Activated CD8-positive, alpha-beta memory T cell treated with anti-CD3 and anti-CD28 coated beads for 36 hours (primary cell): ENCODE data around the gene SLC26A4. TPM values are rescaled to one million over a fixed set of nuclear protein-coding genes. Genes with fewer than 3 reads are reported as not detected.
"Not testable (repeated sequence)": the region's sequence is repeated elsewhere in the genome, so short reads cannot be mapped to it uniquely, and the experiment has no call there.

ENCODE experiments used
- CTCF ChIA-PET: fragments of 350-600 bp; sonication (Branson Sonifier 250); formaldehyde crosslinking; loops from one replicate; lab custom pipeline; 2021; ENCODE audit warnings: antibody characterized with exemption; lab: Charles Lee
- POLR2A ChIA-PET: fragments of 350-600 bp; sonication (Branson Sonifier 250); formaldehyde crosslinking; loops from one replicate; lab custom pipeline; 2021; ENCODE audit warnings: antibody characterized with exemption; lab: Charles Lee
- total RNA-seq, 2 experiments: library from RNA; stranded (reverse); gene quantifications; one replicate each; pipeline ENCODE4 v1.2.3, GENCODE V29; 2021

Gene SLC26A4
- total RNA-seq, result 1 to 10 TPM; 4.5 to 5.6 TPM

GRCh38 chr7:107660381-107661080 lies at the start of gene SLC26A4:
Gene SLC26A4, plus strand, starts transcription at chr7:107660828. Its CDS starts 814 bp downstream, at chr7:107661642.
- ChIA-PET POLR2A (interaction anchor here (1.2 to 1.3 kb wide), 2 partner anchors 79 to 81 kb away, joined by 4 to 5 read pairs; partner anchors contain the start of gene BCAP29), CTCF (interaction anchor here (0.5 to 0.6 kb wide), 2 partner anchors 48 to 339 kb away, joined by 4 read pairs; no protein-coding TSS in a partner anchor)

DNA sequence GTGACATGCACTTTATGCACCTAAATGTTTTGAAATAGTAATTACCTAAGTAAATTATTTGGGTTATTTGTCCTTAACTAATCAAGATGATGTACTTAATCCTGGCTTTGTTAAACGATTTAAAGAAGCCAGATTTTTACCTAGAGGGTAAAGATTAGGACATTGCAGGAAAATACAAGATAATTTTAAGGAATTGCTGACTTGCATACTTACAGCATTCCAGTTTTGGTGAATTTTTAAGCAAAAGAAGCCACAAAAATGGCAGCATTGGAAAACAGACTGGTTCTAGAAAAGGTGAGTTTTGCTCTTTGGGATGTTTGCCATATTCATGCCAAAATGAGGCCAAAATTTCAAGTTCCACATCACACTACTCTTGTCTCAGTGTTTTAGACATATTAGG lies 47.2 kb upstream of the SLC26A4 start:
- ChIA-PET POLR2A (no interaction called here), CTCF (no interaction called here)

DNA sequence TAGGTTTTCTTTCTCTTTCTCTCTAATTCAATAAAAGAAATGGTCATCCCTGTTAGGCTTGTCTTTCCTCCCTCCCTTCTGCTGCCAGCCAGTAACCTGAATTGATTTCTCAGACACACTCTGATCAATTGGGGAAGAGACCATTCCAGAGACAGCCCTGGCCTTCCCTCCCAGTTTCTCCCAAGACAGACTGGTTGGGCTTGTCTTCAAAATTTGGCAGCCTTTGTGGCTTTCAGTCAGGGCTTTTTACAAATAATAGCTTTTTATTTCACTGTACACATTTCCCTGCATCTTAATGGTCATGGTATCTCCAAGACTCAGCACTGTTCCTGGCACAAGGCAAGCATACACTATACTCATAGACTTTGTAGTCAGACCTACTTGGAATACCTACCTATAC lies 46.7 kb upstream of the SLC26A4 start:
- ChIA-PET CTCF (no interaction called here), POLR2A (no interaction called here)

DNA sequence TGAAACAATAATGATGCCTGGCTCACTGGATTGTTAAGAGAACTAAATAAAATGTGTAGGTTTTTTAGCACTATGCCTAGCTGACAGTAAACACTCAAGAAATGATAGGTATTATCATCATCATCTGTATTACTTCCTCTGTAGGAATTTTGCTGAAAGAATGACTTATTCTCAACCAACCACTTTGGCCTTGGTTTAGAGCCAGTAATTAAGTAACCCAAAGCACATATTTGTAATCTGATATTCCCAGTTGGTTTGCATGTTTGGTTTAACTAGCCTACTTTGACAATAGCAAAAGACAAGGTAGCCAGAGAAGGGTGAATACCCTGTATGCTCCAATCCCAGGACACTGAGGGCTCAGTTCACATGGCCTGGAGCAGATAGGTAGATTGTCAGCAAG lies 46.2 kb upstream of the SLC26A4 start:
- ChIA-PET CTCF (no interaction called here), POLR2A (no interaction called here)

- ChIA-PET CTCF (no interaction called here), POLR2A (no interaction called here)
Observed at GRCh38 chr7:107615910-107616680, 44.5 kb upstream of the SLC26A4 start.

GRCh38 chr7:107622429-107622828 lies 38.2 kb upstream of the SLC26A4 start:
- CTCF ChIA-PET, result no interaction called here
- POLR2A ChIA-PET, result no interaction called here

GRCh38 chr7:107622894-107623293 lies 37.7 kb upstream of the SLC26A4 start:
- ChIA-PET CTCF (no interaction called here), POLR2A (no interaction called here)

GRCh38 chr7:107627002-107627401 lies 33.6 kb upstream of the SLC26A4 start:
- POLR2A ChIA-PET, result no interaction called here
- CTCF ChIA-PET, result no interaction called here

- POLR2A ChIA-PET, result no interaction called here
Observed at GRCh38 chr7:107628461-107629064, 32.1 kb upstream of the SLC26A4 start.

GRCh38 chr7:107630342-107630741 lies 30.3 kb upstream of the SLC26A4 start:
- ChIA-PET POLR2A (no interaction called here), CTCF (no interaction called here)

More at GRCh38 chr7:107628461-107629064, 32.1 kb upstream of the SLC26A4 start:
- CTCF ChIA-PET, result no interaction called here

- CTCF ChIA-PET, result no interaction called here
- POLR2A ChIA-PET, result no interaction called here
Observed at GRCh38 chr7:107631588-107632491, 28.8 kb upstream of the SLC26A4 start.

DNA sequence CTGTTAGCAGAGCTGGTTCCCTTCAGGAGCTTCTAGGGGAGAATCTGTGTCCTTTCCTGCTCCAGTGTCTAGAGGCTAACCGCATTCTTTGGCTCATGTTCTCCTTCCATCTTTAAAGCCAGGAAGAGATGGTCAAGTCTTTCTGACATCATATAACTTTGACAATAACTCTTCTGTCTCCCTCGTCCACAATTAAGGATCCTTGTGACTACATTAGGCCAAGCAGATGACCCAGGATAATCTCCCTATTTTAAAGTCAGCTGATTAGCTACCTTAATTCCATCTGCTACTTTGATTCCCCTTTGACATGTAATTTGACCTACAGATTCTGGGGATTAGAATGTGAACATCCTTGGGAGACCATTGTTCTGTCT lies 28.1 kb upstream of the SLC26A4 start:
- POLR2A ChIA-PET, result no interaction called here

DNA sequence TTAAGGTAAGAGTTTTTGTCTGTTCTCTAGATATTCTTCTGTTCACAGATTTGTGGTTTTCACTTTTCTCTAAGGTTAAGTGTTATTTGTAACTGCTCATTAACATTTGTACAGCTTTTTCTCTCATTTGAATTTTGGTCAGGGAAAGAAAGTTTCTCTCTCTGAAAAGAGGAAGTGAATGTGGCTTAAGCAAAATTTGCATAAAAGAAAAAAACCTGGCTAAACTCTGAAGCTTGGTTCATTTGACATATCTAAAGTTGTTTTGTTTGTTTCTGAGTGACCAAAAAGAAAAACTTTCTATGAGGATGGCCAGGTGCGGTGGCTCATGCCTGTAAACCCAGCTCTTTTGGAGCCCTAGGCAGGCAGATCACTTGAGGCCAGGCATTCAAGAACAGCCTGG lies 22.0 kb upstream of the SLC26A4 start:
- CTCF ChIA-PET, result no interaction called here

More for the DNA sequence above, 28.1 kb upstream of the SLC26A4 start:
- CTCF ChIA-PET, result no interaction called here

GRCh38 chr7:107639070-107639469 lies 21.6 kb upstream of the SLC26A4 start:
- CTCF ChIA-PET, POLR2A ChIA-PET: not testable (repeated sequence)

More for the DNA sequence above, 22.0 kb upstream of the SLC26A4 start:
- POLR2A ChIA-PET, result no interaction called here

DNA sequence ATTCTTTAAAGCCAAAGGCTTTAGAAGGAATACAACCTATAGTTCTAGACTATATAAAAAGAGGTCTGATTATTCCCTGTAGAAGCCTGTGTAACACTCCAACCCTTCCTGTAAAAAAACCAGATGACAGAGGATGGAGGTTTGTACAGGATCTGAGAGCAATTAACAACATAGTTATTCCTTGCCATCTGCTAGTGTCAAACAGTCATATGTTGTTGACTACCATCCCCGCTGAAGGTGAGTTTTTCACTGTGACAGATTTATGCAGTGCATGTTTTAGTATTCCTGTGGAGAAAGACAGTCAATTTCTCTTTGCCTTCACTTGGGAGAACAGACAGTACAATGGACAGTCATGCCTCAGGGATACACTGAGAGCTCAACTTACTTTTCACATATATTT lies 19.0 kb upstream of the SLC26A4 start:
- POLR2A ChIA-PET, result no interaction called here
- CTCF ChIA-PET, result no interaction called here

DNA sequence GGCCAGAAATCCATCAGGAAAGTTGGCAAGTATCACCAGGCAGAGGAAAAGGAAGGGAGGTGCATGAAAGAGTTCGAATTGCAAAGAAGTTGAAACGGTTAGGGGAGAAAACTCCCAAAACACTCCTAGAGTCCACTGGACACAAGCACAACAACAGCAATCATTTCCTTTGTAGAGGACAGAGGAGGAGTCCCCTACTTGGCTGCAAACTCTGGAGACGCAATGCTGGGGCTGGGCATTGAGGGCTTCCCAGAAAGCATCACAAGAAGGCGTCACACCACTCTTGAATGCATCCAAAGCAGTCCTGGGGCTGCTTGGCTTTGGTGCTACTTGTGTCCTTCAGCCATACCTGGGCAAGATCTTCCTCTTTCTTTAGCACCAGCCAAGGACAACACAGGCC lies 18.1 kb upstream of the SLC26A4 start:
- POLR2A ChIA-PET, result no interaction called here
- CTCF ChIA-PET, result no interaction called here

DNA sequence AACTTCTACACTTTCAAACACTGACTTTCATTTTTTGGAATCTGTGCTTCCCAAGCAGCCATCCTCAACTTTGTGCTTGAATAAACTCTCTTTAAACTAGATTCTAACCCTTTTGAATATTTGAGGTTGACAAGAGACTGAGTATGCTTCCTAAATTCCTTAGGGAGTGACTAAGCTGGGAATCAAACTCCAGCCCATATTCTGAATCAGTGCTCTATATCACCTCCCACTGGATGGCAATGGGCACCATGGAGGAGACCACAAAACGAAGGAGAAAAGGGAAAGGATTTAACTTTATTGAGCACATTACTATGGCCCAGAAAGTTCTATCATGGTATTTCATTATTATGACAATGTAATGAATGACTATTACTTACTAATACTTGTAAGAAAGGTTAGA lies 17.2 kb upstream of the SLC26A4 start:
- POLR2A ChIA-PET, result no interaction called here
- CTCF ChIA-PET, result no interaction called here

- ChIA-PET POLR2A (no interaction called here), CTCF (no interaction called here)
Observed at GRCh38 chr7:107643938-107644308, 16.7 kb upstream of the SLC26A4 start.

DNA sequence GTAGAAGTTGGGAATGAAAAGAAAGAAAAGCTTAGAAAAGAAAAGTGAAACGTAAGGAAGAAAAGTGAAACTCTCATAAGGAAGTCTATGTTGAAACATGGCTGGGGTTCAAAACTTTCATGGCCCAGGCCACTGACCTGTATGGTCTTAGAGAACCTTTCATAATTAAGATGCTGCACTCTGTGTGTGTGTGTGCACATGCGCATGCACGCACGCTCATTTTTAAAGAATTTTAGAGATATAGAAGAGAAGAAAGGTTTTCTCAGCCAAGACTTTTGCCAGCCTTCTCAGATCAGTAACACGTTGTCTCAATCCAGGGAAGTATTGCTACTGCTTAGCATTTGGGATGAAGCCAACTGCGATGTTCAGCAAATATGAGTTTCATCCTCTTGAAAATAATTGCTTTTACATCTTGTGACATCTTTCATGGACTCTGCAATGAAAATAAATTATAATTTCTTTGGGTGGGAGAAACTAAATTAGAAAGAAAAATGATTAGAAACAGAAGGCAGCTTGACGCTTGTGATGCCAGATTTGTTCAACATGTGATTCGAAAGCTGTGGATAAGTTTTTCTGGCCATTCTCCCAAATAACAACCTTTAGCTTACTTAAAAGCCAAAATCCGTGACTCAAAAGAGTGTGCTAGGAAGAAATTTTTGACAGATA lies 16.2 kb upstream of the SLC26A4 start:
- ChIA-PET CTCF (no interaction called here), POLR2A (no interaction called here)
